Heart right ventricle (tissue), 16 donors: Measurements from ENCODE around the gene GALC. TPM values are rescaled to one million over a fixed set of nuclear protein-coding genes. Genes with fewer than 3 reads are reported as not detected.

Source experiments
- ATAC-seq, 8 donors: fragments of 200-7000 bp; cut with Tn5 transposase; one replicate each; pipeline ENCODE4 v1.9.1; 2020; ENCODE audit warnings: mild to moderate bottlenecking in 8 of 8, moderate library complexity in 8 of 8, moderate number of reproducible peaks in 1 of 8
- DNase-seq, 2 donors: peaks; one replicate each; pipeline ENCODE4 v3.0.0-alpha.2; 2020
- H3K27ac ChIP-seq, 10 donors: fragments of 200-600 bp; sonication (generic) in 2 of 10; one replicate each; pipeline versions ENCODE4 v1.5.0 to v1.8.0; 2020 to 2022; ENCODE audit warnings: mild to moderate bottlenecking in 3 of 10
- H3K27me3 ChIP-seq, 7 donors: fragments of 200-600 bp; one replicate each; pipeline ENCODE4 v1.8.0; 2021 to 2022; ENCODE audit warnings: mild to moderate bottlenecking in 2 of 7
- H3K36me3 ChIP-seq, 9 donors: fragments of 200-600 bp; sonication (generic) in 1 of 9; one replicate each; pipeline versions ENCODE4 v1.5.0 to v1.8.0; 2020 to 2022; ENCODE audit warnings: mild to moderate bottlenecking in 2 of 9
- H3K4me1 ChIP-seq, 9 donors: fragments of 200-600 bp; sonication (generic) in 1 of 9; one replicate each; pipeline versions ENCODE4 v1.5.0 to v1.8.0; 2020 to 2022; ENCODE audit warnings: mild to moderate bottlenecking in 4 of 9
- H3K4me3 ChIP-seq, 10 donors: fragments of 200-600 bp; sonication (generic) in 2 of 10; one replicate each; pipeline versions ENCODE4 v1.5.0 to v1.8.0; 2020 to 2022; ENCODE audit warnings: mild to moderate bottlenecking in 7 of 10, moderate library complexity in 2 of 10
- H3K9me3 ChIP-seq, 11 donors: fragments of 200-600 bp in 10 of 11; sonication (generic) in 2 of 11; one replicate each; pipeline versions ENCODE4 v1.5.0 to v1.8.0; 2013 to 2022; ENCODE audit warnings: mild to moderate bottlenecking in 2 of 11, control low read depth in 1 of 11, moderate library complexity in 1 of 11
- CTCF ChIP-seq, 9 donors: fragments of 200-600 bp; sonication (generic) in 2 of 9; IDR thresholded peaks; one replicate each; pipeline versions ENCODE4 v1.5.0 to v1.8.0; 2021 to 2022; ENCODE audit warnings: antibody characterized with exemption in 9 of 9, mild to moderate bottlenecking in 5 of 9, moderate library complexity in 1 of 9
- WGBS, 2 donors: extraction: QIAGEN DNeasy Blood & Tissue Kit; methylation state at CpG; one replicate each; pipeline ENCODE4 v1.1.7; 2013; ENCODE audit warnings: inconsistent platforms in 1 of 2; 5-methylcytosine and 5-hydroxymethylcytosine counted together
- intact Hi-C, 10 donors: fragments of 100-400 bp; cut with DNase I; formaldehyde crosslinking; loops; one replicate each; pipeline versions ENCODE4 v1.11.1 to v1.14.2; 2022
- polyA plus RNA-seq, 2 donors: library from polyadenylated mRNA; stranded (reverse); fragments of 200-250 nt; gene quantifications; one replicate each; pipeline ENCODE4 v1.2.3, GENCODE V29; 2013
- total RNA-seq, 10 donors: library from RNA; stranded (reverse); fragmentation: NEBNext Ultra II Directional in 3 of 10; extraction: Animal tissue kit (Norgen Biotek cat#: 25700) in 3 of 10; gene quantifications; one replicate each; pipeline versions ENCODE4 v1.2.1 to v1.2.4, GENCODE V29; 2021 to 2023
- donor health status: Arrhythmogenic right ventricular cardiomyopathy.
- donor health status: ischemic (EF 13 %, LVEDD 7.1; RV severe dilation, severe dysfunction).
- donor health status: healthy with polysubstance abuse.
- donor health status: DM: no; HTN: yes; CAD: no.
- donor health status: DM: no; HTN: no; CAD: no.
- donor health status: ischemic (EF 25% LVEDD 6.9; RV normal size, moderate dysfunction).
- donor health status: ischemic (EF 25% LVEDD 5.7; RV mildly dilated, moderate dysfunction).
- donor health status: healthy.
- donor health status: DM: yes; HTN: yes; CAD: no.
- donor health status: Ischemic cardiomyopathy.
- donor health status: ischemic (EF 35%, LVEDD 5.7; RV mildly dilated, moderate dysfunction).
- donor health status: nonischemic (EF 11% LVEDD 7.7; RV severe dilation, severe dysfunction).
- donor health status: DM: yes; HTN: yes; CAD: no.
- donor health status: PGD.
- donor health status: ischemic (EF 29% LVEDD 5.4; RV normal size, mild dysfunction).
- donor health status: nonischemic (EF 23%, LVEDD 6.1; RV moderate dilation, normal function).

The GALC gene
- total and polyA plus RNA-seq, 12 donors, result 4.7 to 19.4 (median 14.1) TPM

DNA sequence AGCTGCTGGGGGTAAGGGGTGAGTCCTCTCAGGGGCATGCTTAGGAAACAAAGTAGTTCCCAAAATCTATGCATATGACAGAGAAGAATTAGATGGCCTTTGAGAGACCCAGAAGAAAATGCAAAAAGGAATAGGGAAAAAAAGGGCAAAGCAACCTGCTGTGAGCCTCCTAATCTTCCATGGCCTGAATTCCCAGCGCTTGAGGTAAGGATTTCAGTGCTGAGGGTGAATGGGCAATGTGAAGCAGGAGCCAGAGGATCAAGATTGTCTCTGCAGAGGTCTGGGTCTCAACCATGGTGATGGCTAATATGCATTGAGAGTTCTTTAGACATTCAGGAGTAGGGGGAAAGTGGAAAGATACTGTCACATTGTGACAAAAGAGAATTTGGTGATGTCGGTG, 43.4 kb upstream of the GALC start:
- intact Hi-C loops, result no loop called here
- Histone ChIP-seq H3K4me3 (no peak overlapping the region), H3K4me1 (peaks cover 0 to 23% (median 0%) of the 10 kb centered on the region in 9 donors), H3K9me3 (no peaks in the 10 kb centered on the region), H3K27ac (no peak overlapping the region), H3K36me3 (no peaks in the 10 kb centered on the region), H3K27me3 (peaks cover 0 to 26% (median 5%) of the 10 kb centered on the region in 7 donors)
- no peak for ATAC-seq
- DNase-seq, result no peak
- WGBS, 2 donors, result 74 to 80% methylated on average over 2 of the region's 2 CpGs
- TF ChIP-seq CTCF (IDR thresholded peaks at IDR 0.05), result no peak

DNA sequence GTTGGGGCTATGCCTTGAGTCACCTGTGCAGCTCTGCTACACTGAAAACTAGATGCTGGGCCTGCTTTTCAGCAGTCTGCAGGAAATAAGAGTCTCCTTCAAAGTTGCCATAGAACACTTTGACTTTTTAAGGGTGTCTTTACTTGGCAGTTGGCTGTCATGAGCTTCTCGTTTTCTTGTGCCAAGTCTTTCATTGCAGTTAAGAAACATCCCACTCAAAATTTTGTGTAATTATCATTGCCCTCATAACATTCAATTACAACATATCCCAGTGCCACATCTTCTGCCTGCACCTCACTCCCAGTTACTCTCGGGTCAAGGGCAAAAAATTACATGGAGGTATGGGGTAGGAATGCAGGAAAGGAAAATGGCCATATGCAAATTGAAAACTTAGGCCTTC, 41.1 kb upstream of the GALC start:
- DNase-seq (no peak), ATAC-seq (no peak)
- Histone ChIP-seq H3K4me3 (no peak overlapping the region), H3K27ac (no peak overlapping the region), H3K36me3 (no peaks in the 10 kb centered on the region), H3K4me1 (peaks cover 0 to 37% (median 0%) of the 10 kb centered on the region in 9 donors), H3K9me3 (no peaks in the 10 kb centered on the region), H3K27me3 (peaks cover 0 to 18% (median 5%) of the 10 kb centered on the region in 7 donors)
- intact Hi-C loops, result no loop called here
- 55 to 60% methylated on average over 2 of the region's 2 CpGs for WGBS, 2 donors
- no peak for TF ChIP-seq CTCF (IDR thresholded peaks at IDR 0.05)

DNA sequence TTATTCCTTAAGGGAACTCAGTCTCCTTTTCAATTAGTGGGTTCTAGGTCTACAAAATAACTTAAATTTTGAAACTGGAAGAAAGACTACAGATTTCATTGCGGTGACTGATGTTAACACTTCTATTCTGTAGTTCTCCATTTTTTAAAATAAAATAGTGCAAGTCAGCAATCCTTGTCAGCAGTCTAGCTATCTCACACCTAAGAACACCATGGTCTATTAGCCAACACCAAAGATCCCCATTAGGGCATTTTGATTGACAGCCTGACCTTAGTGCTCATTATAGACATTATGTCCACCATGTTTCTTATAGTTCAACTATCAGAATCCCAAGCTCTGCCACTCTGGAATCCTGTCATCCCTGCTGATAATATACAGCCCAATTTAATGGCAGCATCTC, 39.4 kb upstream of the GALC start:
- no peak for TF ChIP-seq CTCF (IDR thresholded peaks at IDR 0.05)
- Histone ChIP-seq H3K9me3 (no peaks in the 10 kb centered on the region), H3K36me3 (no peaks in the 10 kb centered on the region), H3K4me3 (no peak overlapping the region), H3K4me1 (peaks cover 0 to 40% (median 0%) of the 10 kb centered on the region in 9 donors), H3K27ac (no peak overlapping the region), H3K27me3 (peaks cover 0 to 18% (median 5%) of the 10 kb centered on the region in 7 donors)
- intact Hi-C loops, result no loop called here
- 87 to 100% methylated on average over 1 of the region's 1 CpG for WGBS, 2 donors
- ATAC-seq (no peak), DNase-seq (no peak)

DNA sequence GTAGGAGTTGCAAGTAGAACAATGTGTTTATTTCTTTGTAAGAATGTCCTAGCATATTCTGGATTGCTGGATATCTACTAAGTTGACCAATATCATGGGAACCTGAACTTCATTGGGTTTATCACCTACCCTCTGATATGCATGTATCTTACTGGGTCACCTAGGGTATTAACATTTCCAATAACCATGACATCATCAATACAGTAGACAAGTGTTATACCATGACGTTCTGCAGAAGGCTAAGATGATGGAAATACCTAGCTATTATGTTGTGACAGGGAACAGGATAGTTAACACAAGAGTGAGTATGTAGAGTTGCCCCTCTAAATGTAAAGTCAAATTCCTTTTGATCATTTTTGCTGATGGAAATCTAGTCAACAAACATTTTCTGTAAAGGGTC, 37.9 kb upstream of the GALC start:
- peak overlapping the region in 1 of 10 donors; percentile 28 for H3K27ac ChIP-seq
- intact Hi-C loops, result no loop called here
- H3K4me3 ChIP-seq, result no peak overlapping the region
- no peaks in the 10 kb centered on the region for H3K9me3 ChIP-seq
- no peaks in the 10 kb centered on the region for H3K36me3 ChIP-seq
- no peak for TF ChIP-seq CTCF (IDR thresholded peaks at IDR 0.05)
- H3K27me3 ChIP-seq, result peaks cover 0 to 10% (median 3%) of the 10 kb centered on the region in 7 donors
- 69% methylated on average over 1 of the region's 1 CpG for WGBS, 2 donors
- no peak for DNase-seq
- peaks cover 0 to 51% (median 0%) of the 10 kb centered on the region in 9 donors for H3K4me1 ChIP-seq
- ATAC-seq, result no peak
